Stimulated activated CD8-positive, alpha-beta memory T cell treated with anti-CD3 and anti-CD28 coated beads, Interleukin-15, amount 100 ng/mL, for 24 hours (primary cell): ENCODE measurements around the gene CIPC.

Source experiments
- DNase-seq: peaks from one replicate; pipeline ENCODE4 v3.0.0-alpha.2; 2020; ENCODE audit warnings: low read depth

CIPC gene

DNA sequence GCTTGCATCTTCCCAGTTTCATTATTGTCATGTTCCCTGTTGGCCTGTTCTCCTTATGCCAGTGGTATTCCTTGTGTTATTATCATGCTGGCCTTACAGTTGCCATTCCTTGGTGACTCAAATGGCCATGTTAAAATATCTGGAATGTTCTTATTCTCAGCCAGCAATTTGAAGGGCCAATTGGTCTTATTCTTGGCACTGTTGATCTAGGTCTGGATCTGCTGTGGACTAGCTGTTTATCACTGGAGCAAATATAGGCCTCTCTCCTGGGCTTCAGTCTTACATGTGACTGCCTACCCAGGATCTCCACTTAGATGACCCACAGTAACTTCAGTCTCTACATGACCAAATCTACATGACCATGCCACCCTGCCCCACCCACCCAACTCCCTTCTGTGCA, 5.4 kb downstream of the CIPC start:
- no peak for DNase-seq

DNA sequence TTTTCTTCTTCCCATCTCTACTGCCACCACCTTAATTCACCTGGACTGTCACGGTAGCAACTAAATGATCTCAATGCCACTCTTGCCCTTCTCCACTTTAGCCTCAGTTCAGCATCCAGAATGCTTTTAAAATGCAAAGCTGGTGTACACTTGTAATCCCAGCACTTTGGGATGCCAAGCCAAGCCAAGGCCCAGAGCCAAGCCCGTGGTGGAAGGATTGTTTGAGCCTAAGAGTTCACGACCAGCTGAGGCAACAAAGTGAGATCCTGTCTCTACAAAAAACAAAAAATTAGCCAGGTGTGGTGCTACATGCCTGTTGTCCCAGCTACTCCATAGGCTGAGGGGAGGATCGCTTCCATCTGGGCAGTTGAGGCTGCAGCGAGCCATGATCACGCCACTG, 5.9 kb downstream of the CIPC start:
- no peak for DNase-seq

DNA sequence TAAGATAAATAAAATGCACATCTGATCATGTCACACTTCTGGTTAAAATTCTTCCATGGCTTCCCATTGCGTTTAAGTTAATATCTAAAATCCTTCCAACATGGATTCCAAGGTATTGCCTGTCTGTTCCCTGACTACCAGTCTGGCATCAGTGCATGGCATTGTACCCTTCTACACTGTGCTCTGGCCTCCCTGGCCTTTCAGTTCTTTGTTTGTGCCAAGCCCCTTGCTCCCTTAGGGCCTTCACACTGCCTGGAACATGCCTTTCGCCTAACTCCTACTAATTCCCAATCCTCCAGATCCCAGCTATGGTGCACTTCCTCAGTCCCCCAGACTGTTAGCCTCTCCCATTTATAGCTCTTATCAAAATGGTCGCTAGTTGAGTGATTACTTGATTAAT, 6.3 kb downstream of the CIPC start:
- DNase-seq = no peak

DNA sequence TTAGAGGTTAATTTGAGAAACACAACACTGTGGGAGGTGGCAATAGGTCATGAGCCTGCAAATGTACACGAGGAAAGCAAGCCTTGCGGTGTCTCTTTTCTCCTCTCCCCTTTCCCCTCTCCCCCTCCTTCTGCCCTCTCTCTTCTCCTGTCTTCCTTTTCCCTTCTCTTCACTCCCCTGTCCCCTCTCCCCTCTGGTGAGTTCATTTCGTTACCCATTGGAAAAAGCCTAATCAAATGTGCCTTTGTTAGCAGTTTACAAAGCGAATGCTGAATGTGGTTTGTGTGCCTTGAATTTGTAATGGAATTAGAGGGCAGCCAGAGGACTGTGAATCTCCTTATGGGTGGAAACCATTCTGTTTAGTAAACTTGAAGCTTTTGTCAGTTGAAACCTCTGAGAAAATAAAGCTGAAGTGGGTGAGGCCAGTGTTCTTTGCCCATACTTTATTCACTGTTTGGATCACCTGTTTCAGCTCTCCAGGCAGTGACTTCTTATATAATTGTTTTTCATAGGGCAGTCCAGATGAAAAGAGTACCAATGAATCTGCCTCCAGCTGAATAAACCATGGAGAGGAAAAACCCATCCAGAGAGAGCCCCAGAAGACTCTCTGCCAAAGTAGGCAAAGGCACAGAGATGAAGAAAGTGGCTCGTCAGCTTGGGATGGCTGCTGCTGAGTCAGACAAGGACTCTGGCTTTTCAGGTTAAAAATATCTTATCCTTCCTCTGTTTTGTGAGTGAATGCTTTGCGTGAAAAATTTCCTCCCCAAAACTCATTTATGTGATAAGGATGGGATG, 7.3 kb downstream of the CIPC start:
- no peak for DNase-seq

DNA sequence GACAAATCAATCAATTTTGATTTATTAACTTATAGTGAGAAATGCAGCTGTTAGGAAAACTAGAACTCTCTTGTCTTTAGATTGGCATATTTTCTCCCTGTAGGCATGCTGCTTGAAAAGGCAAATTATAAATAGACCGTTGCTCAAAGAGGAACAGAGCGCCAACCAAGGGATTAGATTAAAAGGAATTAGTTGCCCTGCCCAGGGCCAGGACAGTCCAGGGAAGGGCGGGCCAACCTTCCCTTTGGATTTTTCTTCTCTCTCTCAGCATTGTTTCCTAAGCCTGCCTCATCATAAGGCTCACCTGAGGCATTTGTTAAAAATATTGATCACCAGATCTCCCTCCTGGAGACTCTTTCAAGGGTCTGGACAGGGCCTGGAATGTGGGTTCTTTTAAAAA, 8.6 kb downstream of the CIPC start:
- no peak for DNase-seq

DNA sequence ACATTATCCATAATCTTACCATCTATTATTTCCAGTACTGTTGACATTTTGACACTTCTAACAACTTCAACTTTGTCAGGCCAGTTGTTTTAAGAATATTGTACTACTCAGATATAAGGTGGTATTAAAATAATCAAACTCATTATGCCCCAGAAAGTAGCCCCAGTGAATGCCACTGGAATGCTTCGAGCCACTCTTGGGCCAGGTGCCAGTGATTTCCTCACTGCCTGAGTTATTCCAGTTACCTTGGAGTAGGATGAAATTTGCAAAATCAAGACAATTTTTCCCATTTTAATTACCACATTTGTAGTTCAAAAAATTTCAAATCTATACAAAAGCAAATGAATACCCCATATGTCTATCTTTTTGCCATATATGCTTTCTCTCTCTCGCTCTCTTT, 9.2 kb downstream of the CIPC start:
- DNase-seq = no peak

DNA sequence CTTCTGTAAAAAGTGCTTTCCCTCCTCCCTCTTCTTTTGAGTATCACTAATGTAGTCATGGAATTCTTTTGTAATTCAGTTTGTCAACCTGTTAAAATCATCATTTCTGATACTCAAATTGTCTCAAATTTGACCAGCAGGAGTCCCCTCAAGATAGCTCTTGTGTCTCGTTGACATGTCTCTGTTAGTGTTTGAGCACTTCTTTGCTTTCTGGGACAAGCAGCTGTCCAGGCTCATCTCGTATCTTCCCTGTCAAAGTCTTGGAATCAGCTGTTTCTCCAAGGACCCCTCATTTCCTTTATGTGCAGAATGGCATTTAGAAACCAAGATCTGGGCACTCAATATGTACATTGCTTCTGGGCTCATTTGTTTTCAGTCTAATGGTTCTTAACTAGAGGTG, 10.7 kb downstream of the CIPC start:
- DNase-seq = no peak

DNA sequence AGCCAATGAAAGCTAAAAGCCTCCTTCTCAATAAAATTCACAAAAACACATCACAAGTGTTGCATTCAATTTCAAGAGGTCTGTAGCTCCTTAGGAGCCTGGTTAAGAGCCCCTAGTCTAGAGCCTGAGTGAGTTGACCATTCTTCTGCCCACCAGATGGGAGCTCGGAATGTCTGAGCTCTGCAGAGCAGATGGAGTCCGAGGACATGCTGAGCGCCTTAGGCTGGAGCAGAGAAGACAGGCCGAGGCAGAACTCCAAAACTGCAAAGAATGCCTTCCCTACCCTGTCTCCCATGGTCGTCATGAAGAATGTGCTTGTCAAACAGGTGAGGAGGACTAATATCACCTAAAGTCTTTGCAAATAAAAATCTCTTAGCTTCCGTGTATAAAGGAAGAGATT, 11.6 kb downstream of the CIPC start:
- DNase-seq = no peak

DNA sequence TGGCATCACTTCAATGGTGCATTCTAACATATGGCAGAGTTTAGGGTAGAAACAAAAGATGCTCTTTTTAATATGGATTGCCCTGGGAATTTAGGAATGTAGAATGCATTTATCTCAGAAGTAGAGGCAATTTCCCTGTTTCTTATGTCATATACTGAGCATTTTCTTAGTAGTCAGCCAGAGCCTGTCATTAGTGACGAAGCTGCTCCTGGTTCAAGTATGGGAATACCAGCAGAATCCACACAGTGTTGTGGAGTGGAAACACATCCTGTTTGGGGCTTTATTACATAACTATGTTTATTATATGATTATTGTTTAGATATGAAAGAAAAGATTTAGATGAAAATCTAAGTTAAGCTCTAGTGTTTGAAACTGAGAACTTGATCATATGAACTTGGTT, 12.2 kb downstream of the CIPC start:
- no peak for DNase-seq

DNA sequence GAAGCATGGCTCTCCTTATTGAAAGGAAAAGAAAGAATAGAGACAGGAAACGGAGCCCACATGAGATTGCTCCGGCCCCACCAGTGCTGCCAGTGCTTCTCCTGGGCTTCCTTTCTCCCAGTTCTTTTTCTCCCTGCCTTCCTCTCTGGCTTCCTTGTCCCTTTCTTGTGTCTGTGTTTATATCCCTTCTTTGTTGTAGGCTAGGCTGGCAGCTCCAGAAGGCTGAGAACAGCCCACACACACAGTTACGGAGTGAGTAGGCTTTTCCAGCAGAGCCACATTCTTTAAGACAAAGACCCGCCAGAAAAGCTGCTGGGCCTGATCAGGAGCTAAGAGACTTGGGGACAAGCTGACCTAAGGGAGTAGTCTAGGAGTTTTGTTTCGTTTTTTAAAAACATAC, 13.0 kb downstream of the CIPC start:
- no peak for DNase-seq

DNA sequence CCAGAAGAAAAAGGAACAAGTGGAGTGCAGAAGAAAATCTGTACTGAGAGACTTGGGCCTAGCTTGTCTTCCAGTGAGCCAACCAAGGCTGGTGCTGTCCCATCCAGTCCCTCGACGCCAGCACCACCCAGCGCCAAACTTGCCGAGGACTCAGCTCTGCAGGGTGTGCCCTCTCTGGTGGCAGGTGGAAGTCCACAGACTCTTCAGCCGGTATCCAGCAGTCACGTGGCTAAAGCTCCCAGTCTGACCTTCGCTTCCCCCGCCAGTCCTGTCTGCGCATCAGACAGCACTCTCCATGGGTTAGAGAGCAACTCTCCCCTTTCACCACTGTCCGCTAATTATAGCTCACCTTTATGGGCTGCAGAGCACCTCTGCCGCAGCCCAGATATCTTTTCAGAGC, 15.6 kb downstream of the CIPC start:
- no peak for DNase-seq

DNA sequence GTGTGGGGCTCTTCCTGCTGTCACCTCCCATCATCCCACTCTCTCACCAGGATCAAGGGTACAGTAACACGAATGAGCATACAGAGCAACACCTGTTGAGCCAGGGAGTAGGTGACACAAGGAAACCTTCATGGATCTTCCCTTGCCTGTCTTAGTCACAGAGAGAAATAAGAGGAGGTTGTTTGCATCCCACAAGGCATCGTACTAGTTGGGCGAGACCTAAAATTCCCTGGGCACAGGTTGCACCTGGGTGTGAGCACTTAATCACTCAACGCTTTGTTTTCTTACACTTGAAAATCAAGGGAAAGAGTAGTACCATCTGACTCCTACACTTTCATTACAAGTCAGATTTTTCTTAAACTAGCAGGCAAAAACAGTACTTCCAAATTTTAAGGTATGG, 16.6 kb downstream of the CIPC start:
- DNase-seq = no peak

DNA sequence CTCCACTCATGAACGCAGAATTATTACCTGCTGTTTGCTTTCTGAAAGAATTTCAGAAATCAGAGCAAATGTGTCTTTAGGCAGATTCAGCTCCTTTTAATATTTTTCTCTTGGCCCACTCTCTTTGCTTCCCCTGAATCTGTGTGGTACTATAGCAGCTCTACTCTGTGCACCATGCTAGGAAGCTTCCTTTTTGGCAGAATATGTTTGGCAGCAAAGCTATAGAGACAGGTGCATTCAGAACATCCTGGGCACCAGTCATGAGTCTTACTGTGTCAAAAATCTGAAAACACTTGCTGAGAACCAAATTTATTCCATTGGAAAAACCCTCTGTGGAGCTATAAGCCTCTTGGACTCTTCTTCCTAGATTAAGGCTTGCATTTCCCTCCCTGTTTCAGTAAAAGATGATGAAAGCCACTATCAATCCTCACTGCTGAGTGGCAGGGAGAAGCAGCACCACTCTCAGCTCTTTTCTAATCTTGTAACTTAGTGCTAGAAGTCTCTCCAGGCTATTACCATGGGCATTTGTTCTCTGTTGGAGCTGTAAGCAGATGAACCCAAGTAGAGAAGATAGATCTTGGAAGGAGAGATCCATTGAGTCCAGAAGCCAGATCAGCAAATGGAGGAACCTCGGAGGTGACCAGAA, 18.2 kb downstream of the CIPC start:
- no peak for DNase-seq

DNA sequence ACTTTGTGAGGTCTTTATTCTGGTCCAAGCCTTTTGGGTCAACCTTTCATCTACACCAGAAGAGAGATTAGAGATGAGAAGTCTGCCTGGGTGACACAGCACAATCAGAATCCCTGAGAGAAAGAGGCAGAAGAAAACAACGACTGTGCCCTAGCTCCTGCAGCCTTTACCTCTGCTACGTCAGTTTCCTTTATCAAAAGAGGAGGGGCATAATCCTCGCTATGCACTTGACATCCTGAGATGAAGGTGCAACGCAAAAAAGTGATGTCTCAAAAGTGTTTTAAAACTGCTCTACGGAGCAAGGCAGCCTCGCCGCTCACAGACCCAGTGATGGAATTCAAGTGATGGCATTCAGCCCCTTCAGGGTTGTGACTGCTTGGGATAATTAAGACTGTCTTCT, 21.8 kb downstream of the CIPC start:
- DNase-seq = no peak

DNA sequence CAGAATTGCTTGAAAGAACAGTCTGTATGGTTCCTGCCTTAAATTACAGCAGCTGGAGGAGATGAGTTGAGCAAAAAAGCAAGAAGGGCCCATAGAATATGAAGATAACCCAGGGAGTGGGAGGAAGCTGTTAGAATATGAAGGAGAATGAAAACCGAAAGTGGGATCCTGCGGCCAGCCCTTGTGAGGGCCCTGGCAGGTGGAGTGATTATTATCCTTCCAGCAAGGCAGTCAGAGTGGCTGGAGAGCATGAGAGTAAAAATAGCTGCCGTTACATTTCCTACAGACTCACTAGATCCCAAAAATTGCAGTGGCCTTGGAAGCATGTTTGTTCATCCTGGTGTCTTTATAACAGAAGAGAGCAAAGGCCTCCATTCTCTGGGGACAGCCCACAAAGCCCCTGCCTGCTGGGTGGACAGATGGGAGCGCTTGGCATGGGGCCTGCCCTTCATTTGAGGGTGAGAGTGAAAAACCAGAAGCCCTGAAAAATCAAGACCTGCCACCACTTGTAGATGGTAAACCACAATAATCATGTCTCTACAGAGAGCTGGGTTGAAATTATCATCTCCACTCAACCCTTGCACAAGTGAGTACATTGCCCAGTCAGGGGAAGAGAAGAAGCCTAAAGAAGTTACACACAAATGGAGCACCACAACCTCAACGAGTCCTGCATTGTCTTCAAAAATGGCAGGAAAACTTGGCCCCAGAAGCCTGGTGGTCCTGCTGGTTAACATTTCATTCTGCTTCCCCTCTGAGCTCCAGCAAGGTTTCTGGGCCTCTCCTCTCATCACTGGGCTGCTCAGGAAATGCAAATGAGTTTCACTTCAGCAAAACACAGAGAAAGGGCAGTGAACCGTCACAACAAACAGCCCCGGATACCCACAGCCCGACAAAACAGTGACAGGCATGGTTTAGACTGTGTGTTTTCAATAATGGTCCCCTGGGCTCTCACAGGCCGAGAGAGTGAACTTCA, 23.0 kb downstream of the CIPC start:
- no peak for DNase-seq

DNA sequence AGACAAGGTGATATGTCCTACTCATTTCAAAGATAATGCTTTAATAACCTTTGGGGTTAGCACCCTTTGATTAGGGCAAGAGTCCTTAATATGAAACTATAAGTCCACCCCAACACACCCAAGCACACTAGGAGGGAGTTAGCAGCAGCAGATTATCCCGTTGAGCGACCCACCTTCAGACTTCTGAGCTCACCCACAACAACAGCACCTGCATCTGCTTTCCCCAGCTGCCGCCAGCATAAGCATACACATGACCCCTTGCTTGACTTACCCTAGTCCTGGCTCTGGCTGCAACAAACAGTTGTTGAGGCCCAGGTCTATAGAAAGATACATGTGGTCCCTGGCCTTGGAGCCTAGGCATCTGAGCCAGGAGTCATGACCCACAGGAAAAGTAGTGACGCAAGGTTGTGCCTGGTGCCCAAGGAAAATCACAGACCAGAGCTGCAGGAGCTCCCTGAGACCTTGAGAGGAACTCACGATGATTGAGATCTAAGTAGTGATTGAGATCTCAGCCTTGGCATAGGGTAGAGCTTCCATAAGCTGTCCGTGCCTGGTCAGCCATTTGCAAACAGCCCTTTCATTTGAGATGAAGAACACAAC, 24.6 kb downstream of the CIPC start:
- no peak for DNase-seq

DNA sequence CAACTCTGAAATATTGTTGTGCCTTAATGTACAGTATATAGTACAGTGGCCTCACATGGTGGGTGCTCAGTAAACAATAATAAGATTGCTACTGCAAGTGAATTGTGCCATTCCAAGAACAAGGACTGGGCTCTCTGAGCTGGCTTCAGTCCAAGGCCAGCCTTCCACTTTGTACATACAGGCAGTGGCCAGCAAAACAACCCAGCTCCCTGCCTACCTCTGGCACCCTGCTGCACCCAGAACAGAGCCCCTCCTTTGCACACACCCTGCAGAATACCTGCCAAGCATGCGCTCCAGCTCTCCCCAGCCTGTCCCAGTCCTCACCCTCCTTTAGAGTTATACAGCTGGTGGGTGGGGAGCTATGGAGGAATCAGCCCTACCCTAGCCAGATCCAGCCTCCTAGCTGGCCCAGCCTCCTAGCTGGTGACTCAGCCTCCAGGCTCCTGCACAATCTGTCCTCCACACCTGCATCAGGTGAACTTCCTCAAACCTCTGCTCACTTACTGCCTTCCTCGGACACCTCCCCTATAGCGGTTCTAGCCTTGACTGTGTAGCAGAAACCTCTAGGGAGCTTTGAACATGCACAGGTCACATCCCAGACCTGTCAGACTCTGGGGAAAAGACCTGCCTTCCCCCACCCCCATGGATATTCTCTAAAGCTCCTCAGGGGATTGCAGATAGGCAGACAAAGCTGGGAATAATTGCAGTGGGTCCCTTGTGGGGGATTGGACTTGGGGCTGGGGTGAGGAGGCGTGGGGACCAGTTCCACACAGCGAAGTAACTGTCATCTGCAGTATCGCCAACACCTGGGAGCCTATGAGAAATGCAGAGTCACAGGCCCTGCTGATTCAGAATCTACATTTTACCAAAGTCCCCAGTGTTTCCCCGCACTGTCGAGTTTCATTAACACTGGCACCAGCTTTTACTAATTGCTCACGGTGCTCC, 25.6 kb downstream of the CIPC start:
- DNase-seq = no peak

DNA sequence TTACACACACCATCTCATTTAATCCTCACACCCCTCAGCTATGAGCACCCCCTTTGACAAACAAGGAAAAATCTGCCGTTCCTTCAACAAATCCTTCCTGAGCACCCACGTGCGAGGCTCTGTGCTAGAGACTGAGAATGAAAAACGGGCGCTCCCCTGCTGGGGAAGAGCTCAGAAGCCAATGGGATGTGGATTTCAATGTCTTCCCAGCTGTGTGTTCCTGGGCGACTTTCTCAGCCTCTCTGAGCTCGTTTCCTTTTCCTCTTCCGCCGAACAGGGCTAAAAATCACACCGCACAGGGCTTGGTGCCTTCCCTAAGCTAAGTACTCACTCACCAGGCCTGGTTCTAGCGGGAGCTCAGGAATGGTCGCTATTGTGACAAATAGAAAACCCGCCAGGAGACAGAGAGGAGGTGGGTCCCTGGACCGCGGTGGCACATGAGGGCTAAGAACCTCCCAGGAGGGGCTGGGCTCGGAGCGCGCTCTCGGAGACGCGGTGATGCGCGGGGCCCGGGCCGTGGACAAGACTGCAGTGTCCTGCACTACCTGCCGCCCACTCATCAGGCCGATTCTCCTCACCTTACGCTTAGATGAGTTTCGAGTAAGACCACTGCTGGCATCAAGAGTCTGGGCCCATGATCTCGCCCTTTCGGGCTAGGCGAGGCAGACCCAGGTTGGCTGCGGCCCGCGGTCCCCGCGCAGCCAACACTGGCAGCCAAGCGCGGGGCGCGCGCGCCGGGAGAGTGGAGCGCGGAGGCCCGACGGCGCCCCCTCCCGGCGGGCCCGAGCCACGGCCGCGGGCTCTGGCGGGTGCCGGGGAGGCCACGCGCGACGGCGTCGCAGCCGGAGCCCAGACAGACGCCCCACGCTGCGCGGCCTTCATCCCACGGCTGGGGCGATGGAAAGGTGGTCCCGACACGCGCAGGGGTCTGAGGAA, 26.6 kb downstream of the CIPC start:
- no peak for DNase-seq

DNA sequence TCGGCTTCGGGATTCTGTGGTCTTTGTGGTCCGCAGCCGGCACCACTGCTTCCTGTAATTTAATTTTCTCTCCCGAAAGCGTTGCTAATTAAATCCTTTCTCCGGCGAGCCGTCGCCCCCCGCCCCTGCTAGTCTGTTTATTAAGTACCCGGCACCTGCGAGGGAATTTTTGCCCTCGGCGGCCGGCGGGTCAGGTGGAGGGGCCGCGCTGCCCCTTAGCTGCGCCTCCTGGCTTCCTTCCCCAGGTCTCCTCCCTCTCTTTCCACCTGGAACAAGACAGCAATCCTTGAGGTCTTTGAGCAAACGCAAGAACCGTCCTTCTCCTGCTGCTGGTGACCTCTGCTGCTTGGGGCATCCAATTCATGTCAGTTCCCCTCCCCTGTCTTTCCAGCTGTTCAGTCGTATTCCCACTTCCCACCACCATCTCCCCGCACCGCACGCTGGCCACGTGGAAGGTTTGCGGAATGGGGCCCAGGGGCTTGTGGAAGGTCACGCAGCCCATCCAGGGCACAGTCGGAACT, 27.3 kb downstream of the CIPC start:
- no peak for DNase-seq

DNA sequence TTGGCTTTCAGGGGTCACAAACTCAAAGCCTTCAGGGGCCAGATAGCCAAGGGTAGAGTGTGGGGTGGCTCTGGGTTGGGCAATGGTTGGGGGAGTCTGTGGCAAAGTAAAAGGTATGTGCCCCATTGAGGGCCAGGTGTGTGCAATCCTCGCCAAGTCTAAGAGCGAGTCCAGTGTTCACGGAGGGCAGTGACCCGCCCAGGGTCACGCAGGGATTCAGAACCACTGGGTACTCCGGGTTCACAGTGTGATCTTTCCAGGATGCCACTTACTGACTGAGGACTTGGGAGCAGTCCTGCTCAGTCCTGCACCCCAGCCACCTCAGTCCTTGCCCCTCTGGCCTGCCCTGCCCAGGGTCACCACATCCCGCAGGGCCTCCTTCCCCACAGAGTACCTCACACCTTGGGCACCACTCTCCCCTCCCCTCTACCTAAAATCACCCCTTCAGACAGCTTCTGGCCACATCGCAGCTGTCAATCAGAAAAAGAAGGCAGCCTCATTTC, 27.8 kb downstream of the CIPC start:
- DNase-seq = no peak
